Stimulated activated CD4-positive, alpha-beta T cell treated with anti-CD3 and anti-CD28 coated beads, Interleukin-1b, Interleukin-23, amount 100 ng/mL, for 48 hours (primary cell): Measurements from ENCODE around the gene NR6A1.
A peak's percentile ranks its signal among the peaks of the same experiment; 100 is the strongest.

Experiments
- DNase-seq: peaks from one replicate; pipeline ENCODE4 v3.0.0-alpha.2; 2020

The NR6A1 gene

DNA sequence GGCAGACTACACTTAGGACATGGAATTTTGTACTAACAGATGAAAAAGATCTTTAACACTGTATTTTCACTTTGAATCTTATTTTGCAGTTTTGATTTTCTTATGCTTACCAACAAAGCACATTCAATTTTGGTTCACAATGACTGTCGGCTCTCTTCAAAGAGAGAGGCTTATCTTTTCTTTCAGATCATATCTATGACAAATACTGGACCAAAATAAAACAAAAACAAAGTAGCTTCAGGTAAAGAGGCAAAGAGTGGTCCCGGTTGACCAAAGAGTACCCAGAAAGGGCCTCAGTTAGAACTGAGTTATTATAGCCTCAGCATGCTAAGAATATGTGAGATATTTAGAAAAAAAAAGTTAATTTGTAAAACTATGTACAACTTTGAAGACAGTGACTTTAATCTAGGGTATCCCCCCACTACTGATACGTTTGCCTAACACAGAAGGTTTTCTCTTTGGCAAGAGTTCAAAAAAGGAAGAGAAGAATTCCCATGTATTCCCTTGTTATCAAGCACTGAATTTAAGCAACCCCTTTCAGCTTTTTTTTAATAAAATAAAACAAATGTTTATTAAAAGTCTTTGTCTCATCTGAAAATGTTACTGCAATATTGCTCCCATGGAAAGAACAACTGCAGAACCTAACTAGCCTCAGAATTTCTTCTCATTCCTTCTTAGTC, 50.5 kb downstream of the NR6A1 start:
- no peak for DNase-seq

GRCh38 chr9:124718928-124719327, 52.2 kb downstream of the NR6A1 start:
- DNase-seq, result no peak

- DNase-seq, result no peak
These were observed 53.5 kb downstream of the NR6A1 start for GRCh38 chr9:124717597-124717996.

- peak; percentile 31 for DNase-seq
These were observed 54.3 kb downstream of the NR6A1 start for GRCh38 chr9:124716808-124717207.

DNA sequence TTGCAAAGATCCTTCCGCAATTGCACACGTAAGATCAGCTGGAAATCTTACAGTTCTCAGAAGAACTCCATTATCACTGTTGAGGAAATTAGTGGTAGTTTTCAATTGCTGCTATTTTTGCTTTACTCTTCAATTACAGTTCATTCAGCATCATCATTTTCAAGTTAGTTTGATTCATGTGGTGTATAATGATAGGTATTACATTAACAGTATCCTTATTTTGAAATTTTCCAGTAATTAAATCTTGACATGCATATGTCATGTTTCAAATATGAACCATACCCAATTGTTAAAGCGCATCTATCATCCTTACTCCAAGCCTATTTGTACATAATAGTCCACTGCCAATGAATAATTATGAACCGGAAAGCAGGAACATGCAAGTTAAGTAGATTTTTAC, 60.3 kb downstream of the NR6A1 start:
- no peak for DNase-seq

DNA sequence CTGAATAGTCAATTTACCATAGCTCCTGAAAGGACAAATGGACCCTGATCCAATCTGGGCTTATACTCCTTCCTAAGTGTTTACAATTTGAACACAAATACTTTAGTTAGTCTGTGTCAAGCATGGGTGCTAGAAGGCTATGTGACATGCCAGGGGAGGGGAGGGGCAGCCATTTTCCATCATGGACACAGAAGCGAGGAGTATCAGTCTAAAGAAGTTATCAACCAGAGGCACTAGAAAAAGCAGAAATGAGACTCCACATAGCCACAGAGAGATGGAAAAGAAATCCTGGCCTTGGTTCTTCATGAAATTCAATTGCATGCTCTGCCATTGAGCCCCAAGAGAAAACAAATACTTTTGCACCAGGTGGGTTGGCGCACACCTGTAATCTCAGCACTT, 61.8 kb downstream of the NR6A1 start:
- DNase-seq, result no peak

- no peak for DNase-seq
These were observed 62.3 kb downstream of the NR6A1 start for GRCh38 chr9:124708633-124709291.

DNA sequence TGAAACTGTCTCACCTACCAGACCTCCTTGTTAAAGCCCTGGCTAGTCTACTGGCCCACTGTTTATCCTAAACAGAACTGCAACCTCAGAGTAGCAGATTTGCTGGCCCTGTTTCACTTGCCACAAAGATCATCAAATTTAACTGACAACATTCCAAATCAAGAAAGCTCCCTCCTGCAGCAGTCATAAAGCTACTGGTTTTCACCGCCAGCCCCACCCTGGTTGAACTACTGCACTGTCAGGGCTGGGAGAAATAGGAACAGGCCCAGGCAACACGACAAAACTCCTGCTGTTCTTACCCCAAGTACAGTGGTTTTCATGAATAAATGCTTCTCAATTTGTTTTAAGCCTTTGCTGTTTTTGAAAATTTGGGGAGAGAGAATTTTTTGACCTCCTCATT, 63.0 kb downstream of the NR6A1 start:
- no peak for DNase-seq

- no peak for DNase-seq
These were observed 63.4 kb downstream of the NR6A1 start for GRCh38 chr9:124707666-124708065.

DNA sequence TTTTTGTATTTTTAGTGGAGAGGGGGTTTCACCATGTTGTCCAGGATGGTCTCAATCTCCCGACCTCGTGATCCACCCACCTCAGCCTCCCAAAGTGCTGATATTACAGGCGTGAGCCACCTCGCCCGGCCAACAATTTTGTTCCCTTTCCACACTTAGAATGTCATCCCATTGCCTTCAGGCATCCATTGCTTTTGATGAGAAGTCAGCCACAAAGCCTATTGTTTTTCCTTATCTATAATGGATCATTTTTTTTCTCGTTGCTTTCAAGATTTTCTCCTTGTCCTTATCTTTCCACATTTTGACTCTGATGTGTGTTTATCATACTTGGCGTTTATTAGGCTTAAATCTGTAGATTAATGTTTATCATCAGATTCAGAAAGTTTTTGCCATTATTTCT, 64.4 kb downstream of the NR6A1 start:
- DNase-seq, result no peak

GRCh38 chr9:124699575-124699974, 71.5 kb downstream of the NR6A1 start:
- no peak for DNase-seq

DNA sequence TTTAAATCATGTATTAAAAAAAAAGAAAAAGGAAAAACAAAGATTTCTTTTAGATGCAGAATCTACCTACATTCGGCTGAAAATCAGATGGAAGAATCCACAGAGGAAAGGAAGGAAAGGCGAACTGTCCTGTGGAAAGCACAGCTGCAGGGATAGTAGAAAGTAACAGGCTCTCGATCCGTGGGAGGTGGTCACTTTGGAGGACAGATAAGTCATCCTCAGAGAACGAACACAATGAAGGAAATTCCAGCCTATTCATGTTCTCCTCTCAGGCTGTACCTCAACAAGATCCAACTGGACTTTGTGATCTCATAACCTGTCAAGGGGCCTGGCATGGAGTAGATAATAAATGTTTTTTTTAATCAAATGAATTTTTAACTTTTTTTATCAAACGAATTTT, 72.8 kb downstream of the NR6A1 start:
- DNase-seq, result no peak

- no peak for DNase-seq
These were observed 73.5 kb downstream of the NR6A1 start for GRCh38 chr9:124697326-124698200.

- no peak for DNase-seq
These were observed 75.0 kb downstream of the NR6A1 start for GRCh38 chr9:124696101-124696500.

DNA sequence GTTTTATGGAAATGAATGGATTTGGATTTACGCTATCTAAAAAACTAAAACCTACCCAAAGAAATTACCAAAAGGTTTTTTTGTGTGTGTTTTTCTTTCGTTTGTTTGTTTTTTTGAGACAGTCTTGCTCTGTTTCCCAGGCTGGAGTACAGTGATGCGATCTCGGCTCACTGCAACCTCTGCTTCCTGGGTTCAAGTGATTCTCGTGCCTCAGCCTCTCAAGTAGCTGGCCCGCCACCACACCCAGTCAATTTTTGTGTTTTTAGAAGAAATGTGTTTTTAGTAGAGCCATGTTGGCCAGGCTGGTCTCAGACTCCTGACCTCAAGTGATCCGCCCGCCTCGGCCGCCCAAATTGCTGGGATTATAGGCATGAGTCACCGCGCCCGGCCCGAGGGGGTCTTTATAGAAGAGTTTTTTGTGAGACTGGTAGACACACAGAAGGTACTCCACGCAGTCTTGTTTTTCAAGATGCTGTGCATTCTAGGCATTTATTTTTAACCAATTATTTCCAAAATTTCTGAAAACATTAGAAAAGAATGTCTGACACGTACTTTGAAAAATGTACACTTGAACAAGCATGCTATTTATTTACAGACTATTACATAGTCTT, 75.7 kb downstream of the NR6A1 start:
- DNase-seq, result no peak

DNA sequence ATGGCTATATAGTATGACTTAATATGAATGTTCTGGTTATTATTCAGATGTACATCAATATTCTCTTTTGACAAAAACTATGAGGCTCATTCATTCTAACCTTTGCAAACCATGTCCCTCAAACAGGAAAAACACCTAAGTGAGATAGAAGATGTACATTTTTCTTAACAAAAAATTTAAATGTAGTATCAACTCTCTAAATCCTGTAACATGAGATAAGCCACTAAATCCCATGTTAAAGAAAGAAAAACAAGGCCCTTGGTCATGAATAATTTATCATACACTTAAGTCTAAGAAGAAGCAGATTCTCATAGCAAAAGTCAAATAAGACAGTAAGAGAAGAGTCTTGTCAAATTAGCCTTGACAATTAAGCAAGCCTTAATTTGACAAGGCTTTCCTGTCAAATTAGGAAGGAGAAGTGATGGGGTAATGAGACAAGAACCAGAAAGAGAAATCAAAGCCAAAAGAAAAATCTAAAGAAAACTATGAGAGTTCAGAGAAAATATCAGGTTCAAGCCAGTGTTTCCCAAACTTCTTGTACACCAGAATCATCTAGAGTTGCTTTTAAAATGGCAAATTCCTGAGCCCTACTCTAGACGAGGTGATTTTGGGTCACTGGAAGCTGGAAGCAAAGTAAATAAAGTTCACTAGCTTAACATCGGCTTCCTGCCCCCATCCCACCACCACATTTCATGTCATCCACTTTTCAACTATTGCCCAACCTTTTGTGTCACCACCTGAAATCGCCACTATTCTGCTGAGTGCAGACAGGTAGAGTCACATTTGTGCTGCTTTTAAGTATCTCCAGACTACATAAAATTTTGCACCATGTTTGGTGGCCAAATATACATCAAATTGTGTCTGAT, 76.5 kb downstream of the NR6A1 start:
- no peak for DNase-seq

- no peak for DNase-seq
These were observed 77.7 kb downstream of the NR6A1 start for GRCh38 chr9:124693403-124693802.

- no peak for DNase-seq
These were observed 82.7 kb downstream of the NR6A1 start for GRCh38 chr9:124688238-124688904.

DNA sequence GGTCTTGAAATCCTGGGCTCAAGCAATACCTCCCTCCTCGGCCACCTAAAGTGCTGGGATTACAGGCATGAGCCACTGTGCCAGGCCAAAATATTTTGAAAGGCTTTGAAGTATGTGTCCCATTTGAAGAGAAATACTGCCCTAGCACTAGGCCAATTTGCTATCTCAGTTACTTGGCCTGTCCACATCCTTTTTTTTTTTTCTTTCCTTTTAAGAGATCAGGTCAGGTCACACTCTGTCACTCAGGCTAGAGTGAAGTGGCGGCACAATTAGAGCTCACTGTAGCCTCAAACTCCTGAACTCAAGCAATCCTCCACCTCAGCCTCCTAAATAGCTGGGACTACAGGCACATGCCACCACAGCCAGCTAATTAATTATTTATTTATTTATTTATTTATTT, 84.2 kb downstream of the NR6A1 start:
- no peak for DNase-seq

- no peak for DNase-seq
These were observed 85.9 kb downstream of the NR6A1 start for GRCh38 chr9:124685217-124685616.

DNA sequence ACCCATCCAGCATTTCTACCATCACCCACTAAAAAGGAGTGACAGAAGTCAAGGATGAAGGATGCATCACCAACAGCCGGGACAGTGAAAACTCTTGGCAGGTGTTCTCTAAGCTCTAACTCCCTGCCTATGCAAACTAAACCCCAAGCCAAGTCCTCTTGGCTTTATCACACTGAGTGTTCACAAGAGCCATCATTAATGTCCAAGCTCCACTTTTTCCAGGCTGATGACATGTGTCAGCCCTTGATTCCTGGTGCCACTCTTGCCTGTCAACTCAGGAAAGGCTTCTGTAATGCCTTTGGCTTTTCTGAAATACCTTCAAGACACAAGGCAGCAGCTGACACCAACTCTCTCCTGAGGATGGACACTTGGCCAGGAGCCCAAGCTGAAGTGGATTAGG, 86.9 kb downstream of the NR6A1 start:
- no peak for DNase-seq

DNA sequence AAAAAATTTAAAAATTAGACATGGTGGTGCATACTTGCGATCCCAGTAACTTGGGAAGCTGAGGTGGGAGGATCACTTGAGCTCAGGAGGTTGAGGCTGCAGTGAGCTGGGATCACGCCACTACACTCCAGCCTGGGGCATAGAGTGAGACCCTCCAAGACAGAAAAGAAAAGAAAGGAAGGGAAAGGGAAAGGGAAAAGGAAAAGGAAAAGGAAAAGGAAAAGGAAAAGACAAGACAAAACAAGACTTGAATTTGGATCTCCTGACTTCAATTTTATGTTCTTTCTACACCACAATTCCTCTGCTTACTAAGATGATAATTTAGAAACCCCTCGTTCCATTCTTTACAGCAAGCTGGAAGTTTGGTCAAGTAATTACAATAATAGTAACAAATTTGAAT, 88.1 kb downstream of the NR6A1 start:
- no peak for DNase-seq
